Neural progenitor cell (in vitro differentiated cells): Measurements from ENCODE around the gene DACH1. TPM values are rescaled to one million over a fixed set of nuclear protein-coding genes. Genes with fewer than 3 reads are reported as not detected.

ENCODE experiments used
- DNase-seq: peaks from one replicate; pipeline ENCODE4 v3.0.0-alpha.2; 2016; ENCODE audit warnings: low spot score
- H2AFZ ChIP-seq: fragments of 200-600 bp; sonication (generic); replicated peaks from 2 replicates; pipeline ENCODE4 v1.6.1; 2016; ENCODE audit warnings: antibody characterized with exemption
- H3F3A ChIP-seq: fragments of 200-600 bp; sonication (generic); 2 replicates; pipeline ENCODE4 v1.6.1; 2016; ENCODE audit warnings: antibody characterized with exemption, low read depth
- H3K27ac ChIP-seq: fragments of 200-600 bp; sonication (generic); 2 replicates; pipeline ENCODE4 v1.5.1; 2016; ENCODE audit warnings: mild to moderate bottlenecking
- H3K27me3 ChIP-seq: fragments of 200-600 bp; sonication (generic); 2 replicates; pipeline ENCODE4 v1.6.1; 2016; ENCODE audit warnings: mild to moderate bottlenecking, moderate library complexity
- H3K36me3 ChIP-seq: fragments of 200-600 bp; sonication (generic); 2 replicates; pipeline ENCODE4 v1.5.1; 2016
- H3K4me1 ChIP-seq: fragments of 200-600 bp; sonication (generic); 2 replicates; pipeline ENCODE4 v1.6.1; 2016; ENCODE audit warnings: mixed run types
- H3K4me2 ChIP-seq: fragments of 200-600 bp; sonication (generic); 2 replicates; pipeline ENCODE4 v1.6.1; 2016
- H3K4me3 ChIP-seq: fragments of 200-600 bp; sonication (generic); 2 replicates; pipeline ENCODE4 v1.5.1; 2016
- H3K79me2 ChIP-seq: fragments of 200-600 bp; sonication (generic); 2 replicates; pipeline ENCODE4 v1.6.1; 2016; ENCODE audit warnings: low read depth
- H3K9ac ChIP-seq: fragments of 200-600 bp; sonication (generic); 2 replicates; pipeline ENCODE4 v1.6.1; 2016
- H3K9me3 ChIP-seq: fragments of 200-600 bp; sonication (generic); 2 replicates; pipeline ENCODE4 v1.5.1; 2016; ENCODE audit warnings: low read depth
- H4K20me1 ChIP-seq: fragments of 200-600 bp; sonication (generic); 2 replicates; pipeline ENCODE4 v1.6.1; 2016; ENCODE audit warnings: low read depth
- H3K27ac Mint-ChIP-seq: 3 replicates; pipeline ENCODE4 v1.8.0; 2021; ENCODE audit warnings: mixed read lengths
- H3K27me3 Mint-ChIP-seq: 2 replicates; pipeline ENCODE4 v1.8.0; 2022; ENCODE audit warnings: low read depth, mild to moderate bottlenecking, inconsistent platforms, moderate library complexity, mixed read lengths; ENCODE audit not compliant: insufficient read depth
- H3K36me3 Mint-ChIP-seq: 3 replicates; pipeline ENCODE4 v1.8.0; 2021; ENCODE audit warnings: mixed read lengths
- H3K4me1 Mint-ChIP-seq: 3 replicates; pipeline ENCODE4 v1.8.0; 2021; ENCODE audit warnings: mixed read lengths
- H3K4me3 Mint-ChIP-seq: 3 replicates; pipeline ENCODE4 v1.8.0; 2021; ENCODE audit warnings: mild to moderate bottlenecking, moderate library complexity, mixed read lengths
- H3K9me3 Mint-ChIP-seq: 3 replicates; pipeline ENCODE4 v1.8.0; 2020; ENCODE audit warnings: mixed read lengths
- EZH2 ChIP-seq: fragments of 200-600 bp; sonication (generic); IDR thresholded peaks from 2 replicates; pipeline ENCODE4 v1.6.1; 2017; ENCODE audit warnings: antibody characterized with exemption, mild to moderate bottlenecking, moderate library complexity
- EZH2phosphoT487 ChIP-seq: fragments of 200-600 bp; sonication (generic); IDR thresholded peaks from 2 replicates; pipeline ENCODE4 v1.6.1; 2017; ENCODE audit warnings: antibody characterized with exemption
- total RNA-seq: library from RNA; depleted of rRNA; stranded (reverse); fragments of >200 nt; gene quantifications from 2 replicates; pipeline ENCODE4 v1.2.3, GENCODE V29; 2015; ENCODE audit warnings: low replicate concordance
- TF ChIP-seq, protein P1 (sequence below): fragments of 200-600 bp; sonication (generic); IDR thresholded peaks from 2 replicates; pipeline ENCODE4 v1.5.1; 2017; ENCODE audit warnings: antibody characterized with exemption, mild to moderate bottlenecking

DACH1 gene
- total RNA-seq, 1 donor from 2014 or later: 27.6 TPM

DNA sequence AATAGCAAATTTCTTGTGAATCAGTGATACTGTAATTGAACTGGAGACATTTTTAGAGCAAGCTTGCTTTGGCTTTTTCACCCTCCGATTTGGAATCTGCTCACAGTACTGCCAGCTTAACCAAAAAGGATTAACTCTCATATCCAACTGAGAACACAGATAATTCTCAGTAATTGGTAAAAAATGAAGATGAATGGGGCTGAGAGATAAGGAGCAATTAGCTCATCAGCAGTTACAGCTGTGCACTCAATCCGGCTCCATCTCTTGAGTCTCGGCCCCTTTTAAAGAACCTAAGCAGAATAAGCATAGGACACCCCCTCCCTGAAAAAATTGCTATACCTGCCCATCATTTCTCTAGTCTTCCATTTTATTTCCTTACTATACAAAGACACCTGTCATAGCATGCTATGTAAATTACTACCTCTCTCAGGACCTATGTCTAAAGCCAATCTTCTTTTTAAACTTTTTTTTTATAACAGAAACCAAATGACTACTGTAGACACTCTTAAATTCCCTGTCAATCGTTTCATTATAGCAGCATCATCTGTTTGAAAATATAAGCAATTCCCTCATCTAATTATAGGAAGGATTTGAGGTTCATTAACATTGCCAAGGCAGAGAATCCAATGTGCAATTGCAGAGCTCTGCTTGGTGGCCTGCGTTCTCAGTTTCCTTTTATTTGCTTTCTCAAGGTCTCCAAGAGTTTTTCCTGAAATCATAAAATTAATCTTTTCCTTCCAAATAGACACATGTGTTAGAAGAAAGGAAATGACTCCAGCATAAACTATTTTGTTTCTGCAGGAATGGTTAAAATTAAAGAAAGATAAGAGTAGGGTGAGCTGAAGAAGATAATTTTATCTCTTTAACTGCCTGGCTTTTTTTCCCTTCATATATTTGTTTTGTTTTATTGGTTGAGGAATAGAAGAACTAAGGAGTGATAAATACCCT lies 242.1 kb downstream of the DACH1 start:
- H3K27me3 ChIP-seq: no peaks in the 10 kb centered on the region
- H3K36me3 Mint-ChIP-seq: peaks cover 7% of the 10 kb centered on the region
- H3K27ac ChIP-seq: peak overlapping the region; percentile 47
- peaks cover 2% of the 10 kb centered on the region for H3K27me3 Mint-ChIP-seq
- H3K9ac ChIP-seq: no peak overlapping the region
- H3K4me1 Mint-ChIP-seq: peaks cover 60% of the 10 kb centered on the region
- no peaks in the 10 kb centered on the region for H3K79me2 ChIP-seq
- H3K9me3 ChIP-seq: no peaks in the 10 kb centered on the region
- peaks cover 41% of the 10 kb centered on the region for H3K4me1 ChIP-seq
- TF ChIP-seq EZH2phosphoT487: peak; percentile 48
- no peak for TF ChIP-seq EZH2
- no peak overlapping the region for H3K4me3 ChIP-seq
- peak overlapping the region; percentile 35 for H3K4me2 ChIP-seq
- H3K27ac Mint-ChIP-seq: no peak overlapping the region
- H3K9me3 Mint-ChIP-seq: no peaks in the 10 kb centered on the region
- no peak overlapping the region for H2AFZ ChIP-seq
- H3K4me3 Mint-ChIP-seq: no peak overlapping the region
- no peaks in the 10 kb centered on the region for H4K20me1 ChIP-seq
- H3F3A ChIP-seq: peaks cover 8% of the 10 kb centered on the region
- H3K36me3 ChIP-seq: peaks cover 8% of the 10 kb centered on the region
- peak; percentile 35 for DNase-seq

DNA sequence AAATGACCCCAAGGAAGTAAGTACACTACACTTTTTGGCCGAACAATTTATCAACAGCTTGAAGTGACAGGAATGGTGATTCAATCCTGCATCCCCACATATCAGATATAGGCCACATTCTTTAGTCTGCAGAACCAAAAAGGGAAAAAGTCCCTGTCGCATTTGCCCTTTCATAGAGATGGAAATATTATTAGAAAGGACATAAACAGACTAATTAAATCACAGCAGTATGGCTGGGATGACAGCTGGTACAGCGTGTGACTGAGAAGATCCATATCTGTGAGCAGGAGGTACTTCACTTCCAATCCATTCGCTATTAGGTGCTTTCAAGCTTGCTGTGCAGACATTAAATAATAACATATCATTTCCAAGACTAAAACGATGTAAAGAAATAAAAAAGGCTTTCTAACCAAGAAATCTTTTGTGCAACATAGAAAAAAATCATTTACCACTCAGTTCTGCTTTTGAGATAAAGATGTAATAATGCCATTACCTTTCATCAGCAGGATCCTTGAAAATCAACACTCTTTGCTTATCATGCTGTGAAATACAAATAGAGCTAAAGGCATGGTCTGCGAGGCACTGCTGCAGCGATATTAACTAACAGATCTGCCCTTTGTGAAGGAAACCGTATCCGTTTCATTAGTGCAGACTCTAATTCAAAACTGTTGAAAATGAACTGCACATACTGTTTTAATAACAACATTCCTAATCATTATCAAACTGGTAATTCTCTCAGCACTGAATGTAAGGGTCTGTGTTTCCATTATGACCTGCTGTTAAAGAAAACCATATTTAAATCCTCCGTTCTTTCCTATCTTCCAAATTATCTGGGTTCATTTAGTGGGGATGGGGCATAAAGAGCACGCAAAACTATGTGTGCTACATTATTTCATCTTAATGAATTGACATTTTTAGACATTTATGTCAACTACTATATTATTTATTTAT lies 245.6 kb downstream of the DACH1 start:
- H3K27ac ChIP-seq: peak overlapping the region; percentile 61
- H3K36me3 Mint-ChIP-seq: no peaks in the 10 kb centered on the region
- no peak for TF ChIP-seq EZH2phosphoT487
- TF ChIP-seq, protein P1, sequence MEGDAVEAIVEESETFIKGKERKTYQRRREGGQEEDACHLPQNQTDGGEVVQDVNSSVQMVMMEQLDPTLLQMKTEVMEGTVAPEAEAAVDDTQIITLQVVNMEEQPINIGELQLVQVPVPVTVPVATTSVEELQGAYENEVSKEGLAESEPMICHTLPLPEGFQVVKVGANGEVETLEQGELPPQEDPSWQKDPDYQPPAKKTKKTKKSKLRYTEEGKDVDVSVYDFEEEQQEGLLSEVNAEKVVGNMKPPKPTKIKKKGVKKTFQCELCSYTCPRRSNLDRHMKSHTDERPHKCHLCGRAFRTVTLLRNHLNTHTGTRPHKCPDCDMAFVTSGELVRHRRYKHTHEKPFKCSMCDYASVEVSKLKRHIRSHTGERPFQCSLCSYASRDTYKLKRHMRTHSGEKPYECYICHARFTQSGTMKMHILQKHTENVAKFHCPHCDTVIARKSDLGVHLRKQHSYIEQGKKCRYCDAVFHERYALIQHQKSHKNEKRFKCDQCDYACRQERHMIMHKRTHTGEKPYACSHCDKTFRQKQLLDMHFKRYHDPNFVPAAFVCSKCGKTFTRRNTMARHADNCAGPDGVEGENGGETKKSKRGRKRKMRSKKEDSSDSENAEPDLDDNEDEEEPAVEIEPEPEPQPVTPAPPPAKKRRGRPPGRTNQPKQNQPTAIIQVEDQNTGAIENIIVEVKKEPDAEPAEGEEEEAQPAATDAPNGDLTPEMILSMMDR: no peak
- no peak for TF ChIP-seq EZH2
- peaks cover 28% of the 10 kb centered on the region for H3K4me1 ChIP-seq
- peaks cover 9% of the 10 kb centered on the region for H3F3A ChIP-seq
- no peaks in the 10 kb centered on the region for H3K36me3 ChIP-seq
- H2AFZ ChIP-seq: no peak overlapping the region
- H3K27me3 ChIP-seq: no peaks in the 10 kb centered on the region
- no peak overlapping the region for H3K4me3 ChIP-seq
- H3K4me2 ChIP-seq: no peak overlapping the region
- H3K4me1 Mint-ChIP-seq: peaks cover 53% of the 10 kb centered on the region
- no peaks in the 10 kb centered on the region for H3K9me3 Mint-ChIP-seq
- H3K9me3 ChIP-seq: no peaks in the 10 kb centered on the region
- H3K27ac Mint-ChIP-seq: peak overlapping the region; percentile 18
- H3K27me3 Mint-ChIP-seq: no peaks in the 10 kb centered on the region
- H3K79me2 ChIP-seq: no peaks in the 10 kb centered on the region
- no peak overlapping the region for H3K9ac ChIP-seq
- H3K4me3 Mint-ChIP-seq: no peak overlapping the region
- DNase-seq: no peak
- H4K20me1 ChIP-seq: no peaks in the 10 kb centered on the region

DNA sequence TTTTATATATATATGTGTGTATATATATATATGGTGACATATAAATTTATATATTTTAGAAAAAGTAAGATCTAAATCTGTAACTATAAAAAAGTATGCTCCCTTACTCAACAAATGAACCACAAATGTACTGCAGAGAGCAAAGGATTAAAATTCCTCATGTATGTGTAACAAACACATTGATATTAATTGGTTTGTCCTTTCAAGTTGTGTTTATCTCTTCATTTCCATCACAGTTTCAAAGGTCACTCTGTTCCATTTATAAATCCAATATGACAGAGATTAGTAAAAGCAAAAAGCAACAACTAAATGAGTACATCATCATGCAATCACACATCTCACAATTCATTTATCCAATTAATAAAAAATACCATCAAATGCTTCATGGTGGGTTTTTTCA lies 247.9 kb downstream of the DACH1 start:
- DNase-seq: no peak
- Histone ChIP-seq H3F3A (peaks cover 9% of the 10 kb centered on the region), H3K4me2 (no peak overlapping the region), H3K27ac (no peak overlapping the region), H3K36me3 (no peaks in the 10 kb centered on the region), H2AFZ (no peak overlapping the region), H3K27me3 (no peaks in the 10 kb centered on the region), H4K20me1 (no peaks in the 10 kb centered on the region), H3K79me2 (no peaks in the 10 kb centered on the region), H3K9me3 (no peaks in the 10 kb centered on the region), H3K9ac (no peak overlapping the region), H3K4me1 (peaks cover 10% of the 10 kb centered on the region), H3K4me3 (no peak overlapping the region)
- Mint-ChIP-seq H3K9me3 (no peaks in the 10 kb centered on the region), H3K36me3 (no peaks in the 10 kb centered on the region), H3K4me3 (no peak overlapping the region), H3K4me1 (peaks cover 34% of the 10 kb centered on the region), H3K27me3 (no peaks in the 10 kb centered on the region), H3K27ac (no peak overlapping the region)
- TF ChIP-seq, protein P1: no peak
- TF ChIP-seq EZH2 (no peak), EZH2phosphoT487 (no peak)
